H9 (cell line): ENCODE data around the gene KCNH5. TPM values are rescaled to one million over a fixed set of nuclear protein-coding genes. Genes with fewer than 3 reads are reported as not detected.

Source experiments
- DNase-seq: peaks from one replicate; pipeline ENCODE4 v3.0.0-alpha.2; 2017
- H2AFZ ChIP-seq: one replicate; pipeline ENCODE4 v1.6.1; 2013; ENCODE audit warnings: mild to moderate bottlenecking, low read length, control low read depth, moderate library complexity
- H2AK5ac ChIP-seq: 2 replicates; pipeline ENCODE4 v1.6.1; 2013; ENCODE audit warnings: low read length, control low read depth, mixed read lengths; ENCODE audit not compliant: insufficient read length
- H2BK120ac ChIP-seq: one replicate; pipeline ENCODE4 v1.6.1; 2013; ENCODE audit warnings: low read depth, mild to moderate bottlenecking, low read length, control low read depth, inconsistent platforms; ENCODE audit not compliant: poor library complexity, severe bottlenecking
- H2BK12ac ChIP-seq: 2 replicates; pipeline ENCODE4 v1.6.1; 2013; ENCODE audit warnings: low read length, control low read depth, mixed read lengths, low read depth; ENCODE audit not compliant: insufficient read length
- H2BK15ac ChIP-seq: 2 replicates; pipeline ENCODE4 v1.6.1; 2013; ENCODE audit warnings: low read depth, low read length, control low read depth
- H2BK20ac ChIP-seq: one replicate; pipeline ENCODE4 v1.6.1; 2013; ENCODE audit warnings: low read depth, mild to moderate bottlenecking, low read length, control low read depth, inconsistent platforms; ENCODE audit not compliant: poor library complexity, severe bottlenecking
- H2BK5ac ChIP-seq: 2 replicates; pipeline ENCODE4 v1.6.1; 2013; ENCODE audit warnings: low read length, control low read depth, mixed read lengths; ENCODE audit not compliant: insufficient read length
- H3K14ac ChIP-seq: 2 replicates; pipeline ENCODE4 v1.6.1; 2013; ENCODE audit warnings: low read length, control low read depth; ENCODE audit not compliant: insufficient read depth
- H3K18ac ChIP-seq: 2 replicates; pipeline ENCODE4 v1.6.1; 2013; ENCODE audit warnings: low read depth, mild to moderate bottlenecking, mixed read lengths, low read length, control low read depth; ENCODE audit not compliant: insufficient read length
- H3K23ac ChIP-seq: 2 replicates; pipeline ENCODE4 v1.6.1; 2013; ENCODE audit warnings: low read length, control low read depth, mixed read lengths, low read depth; ENCODE audit not compliant: insufficient read length
- H3K23me2 ChIP-seq: 2 replicates; pipeline ENCODE4 v1.6.1; 2013; ENCODE audit warnings: low read depth, mild to moderate bottlenecking, mixed read lengths, low read length, control low read depth; ENCODE audit not compliant: insufficient read length, poor library complexity, severe bottlenecking
- H3K27ac ChIP-seq: 2 replicates; pipeline ENCODE4 v1.5.1; 2013; ENCODE audit warnings: low read length, control low read depth, mixed read lengths, low read depth; ENCODE audit not compliant: insufficient read length
- H3K27me3 ChIP-seq: 2 replicates; pipeline ENCODE4 v1.6.1; 2013; ENCODE audit warnings: low read length, control low read depth, inconsistent platforms; ENCODE audit not compliant: insufficient read depth
- H3K4ac ChIP-seq: 2 replicates; pipeline ENCODE4 v1.6.1; 2013; ENCODE audit warnings: low read depth, mild to moderate bottlenecking, control low read depth, inconsistent platforms, low read length, moderate library complexity
- H3K4me1 ChIP-seq: 2 replicates; pipeline ENCODE4 v1.6.1; 2013; ENCODE audit warnings: low read length, control low read depth, inconsistent platforms; ENCODE audit not compliant: insufficient read depth
- H3K4me2 ChIP-seq: 2 replicates; pipeline ENCODE4 v1.6.1; 2013; ENCODE audit warnings: low read length, control low read depth, mixed read lengths; ENCODE audit not compliant: insufficient read length, insufficient read depth
- H3K56ac ChIP-seq: 2 replicates; pipeline ENCODE4 v1.6.1; 2013; ENCODE audit warnings: low read depth, mild to moderate bottlenecking, mixed read lengths, low read length, control low read depth; ENCODE audit not compliant: insufficient read length
- H3K79me1 ChIP-seq: 2 replicates; pipeline ENCODE4 v1.6.1; 2013; ENCODE audit warnings: low read depth, mild to moderate bottlenecking, moderate library complexity, low read length, control low read depth, inconsistent platforms; ENCODE audit not compliant: insufficient read depth, poor library complexity, severe bottlenecking
- H3K79me2 ChIP-seq: 2 replicates; pipeline ENCODE4 v1.6.1; 2013; ENCODE audit warnings: low read length, control low read depth, inconsistent platforms; ENCODE audit not compliant: insufficient read depth
- H3K9ac ChIP-seq: 2 replicates; pipeline ENCODE4 v1.6.1; 2013; ENCODE audit warnings: low read length, control low read depth, mixed read lengths; ENCODE audit not compliant: insufficient read length; ENCODE audit errors: extremely low read depth
- H3K9me3 ChIP-seq: one replicate; pipeline ENCODE4 v1.6.1; 2013; ENCODE audit warnings: low read depth, low read length, inconsistent platforms; ENCODE audit not compliant: control insufficient read depth
- H3T11ph ChIP-seq: one replicate; pipeline ENCODE4 v1.6.1; 2013; ENCODE audit warnings: mild to moderate bottlenecking, low read length, control low read depth, inconsistent platforms
- H4K20me1 ChIP-seq: one replicate; pipeline ENCODE4 v1.6.1; 2013; ENCODE audit not compliant: control insufficient read depth, insufficient read length, insufficient read depth
- H4K5ac ChIP-seq: 2 replicates; pipeline ENCODE4 v1.6.1; 2013; ENCODE audit warnings: low read depth, mild to moderate bottlenecking, mixed read lengths, low read length, control low read depth; ENCODE audit not compliant: insufficient read length
- H4K8ac ChIP-seq: replicated peaks from 2 replicates; pipeline ENCODE4 v1.6.1; 2013; ENCODE audit warnings: low read length, control low read depth, mixed read lengths, low read depth; ENCODE audit not compliant: insufficient read length
- H4K91ac ChIP-seq: 2 replicates; pipeline ENCODE4 v1.6.1; 2013; ENCODE audit warnings: low read depth, mild to moderate bottlenecking, moderate library complexity, mixed read lengths, low read length, control low read depth; ENCODE audit not compliant: insufficient read length
- H3K27ac Mint-ChIP-seq, 3 experiments: 2 replicates in 2 of 3; 3 replicates in 1 of 3; pipeline ENCODE4 v1.8.0; 2020 to 2021; ENCODE audit warnings: mixed read lengths in 3 of 3, mild to moderate bottlenecking in 1 of 3, moderate library complexity in 1 of 3
- H3K27me3 Mint-ChIP-seq: 2 replicates; pipeline ENCODE4 v1.8.0; 2021; ENCODE audit warnings: low read depth, mild to moderate bottlenecking, moderate library complexity, mixed read lengths
- H3K36me3 Mint-ChIP-seq, 3 experiments: 2 replicates in 2 of 3; 3 replicates in 1 of 3; pipeline ENCODE4 v1.8.0; 2020 to 2021; ENCODE audit warnings: low read depth in 3 of 3, mixed read lengths in 3 of 3; ENCODE audit not compliant: insufficient read depth in 1 of 3
- H3K4me1 Mint-ChIP-seq, 2 experiments: 2 replicates each; pipeline ENCODE4 v1.8.0; 2020; ENCODE audit warnings: mixed read lengths in 2 of 2
- H3K4me3 Mint-ChIP-seq, 2 experiments: 2 replicates in 1 of 2; 3 replicates in 1 of 2; pipeline ENCODE4 v1.8.0; 2020 to 2021; ENCODE audit warnings: mild to moderate bottlenecking in 2 of 2, mixed read lengths in 2 of 2, moderate library complexity in 1 of 2
- H3K9me3 Mint-ChIP-seq, 2 experiments: 2 replicates in 1 of 2; 3 replicates in 1 of 2; pipeline ENCODE4 v1.8.0; 2020; ENCODE audit warnings: mild to moderate bottlenecking in 2 of 2, mixed read lengths in 2 of 2, moderate library complexity in 1 of 2
- WGBS: extraction: QIAGEN DNeasy Blood & Tissue Kit; methylation state at CpG from one replicate; pipeline ENCODE4 v1.1.7; 2013; ENCODE audit warnings: missing lambda C conversion rate, low lambda C conversion rate, mixed read lengths; ENCODE audit not compliant: insufficient read length; ENCODE audit errors: extremely low coverage; 5-methylcytosine and 5-hydroxymethylcytosine counted together
- total RNA-seq: library from RNA; stranded (reverse); gene quantifications from 2 replicates; pipeline ENCODE4 v1.2.1, GENCODE V29; 2021
- TF ChIP-seq, protein P1 (sequence below): fragments of 200-600 bp; sonication (generic); conservative IDR thresholded peaks from 3 replicates; pipeline ENCODE4 v1.8.0; 2021; ENCODE audit warnings: antibody characterized with exemption, mild to moderate bottlenecking

Gene KCNH5
- total RNA-seq, 1 experiment from 2014 or later, result 0.42 TPM

DNA sequence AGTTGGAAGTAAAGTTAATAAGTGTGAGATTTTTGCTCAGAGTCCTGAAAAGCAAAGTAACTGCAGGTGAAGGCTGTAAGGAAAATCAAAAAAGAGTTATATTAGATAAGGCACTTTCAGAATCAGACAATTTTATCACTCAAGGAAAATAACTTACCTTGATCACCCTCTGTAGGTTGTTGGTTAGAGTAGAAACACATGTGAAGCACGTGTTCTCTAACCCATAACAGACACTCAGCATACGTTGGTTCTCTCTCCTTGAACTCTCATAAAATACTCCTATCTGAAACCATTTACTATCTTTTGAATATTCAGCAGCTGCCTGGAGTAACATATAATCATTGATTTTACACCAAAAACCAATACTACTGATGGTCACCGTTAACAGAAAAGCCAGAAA lies 335.5 kb downstream of the KCNH5 start:
- H3K4me2 ChIP-seq, result no peak overlapping the region
- no peak overlapping the region for H3K9ac ChIP-seq
- no peaks in the 10 kb centered on the region; the same call in 1 of the 2 replicates for H3K4me1 ChIP-seq
- H3K23me2 ChIP-seq, result no peaks in the 10 kb centered on the region
- H3K79me1 ChIP-seq, result no peaks in the 10 kb centered on the region
- no peaks in the 10 kb centered on the region for H4K20me1 ChIP-seq
- no peaks in the 10 kb centered on the region for H3K9me3 Mint-ChIP-seq
- H3K27me3 ChIP-seq, result no peaks in the 10 kb centered on the region
- no peak overlapping the region for H3K27ac ChIP-seq
- no peak overlapping the region for H2BK15ac ChIP-seq
- TF ChIP-seq, protein P1, sequence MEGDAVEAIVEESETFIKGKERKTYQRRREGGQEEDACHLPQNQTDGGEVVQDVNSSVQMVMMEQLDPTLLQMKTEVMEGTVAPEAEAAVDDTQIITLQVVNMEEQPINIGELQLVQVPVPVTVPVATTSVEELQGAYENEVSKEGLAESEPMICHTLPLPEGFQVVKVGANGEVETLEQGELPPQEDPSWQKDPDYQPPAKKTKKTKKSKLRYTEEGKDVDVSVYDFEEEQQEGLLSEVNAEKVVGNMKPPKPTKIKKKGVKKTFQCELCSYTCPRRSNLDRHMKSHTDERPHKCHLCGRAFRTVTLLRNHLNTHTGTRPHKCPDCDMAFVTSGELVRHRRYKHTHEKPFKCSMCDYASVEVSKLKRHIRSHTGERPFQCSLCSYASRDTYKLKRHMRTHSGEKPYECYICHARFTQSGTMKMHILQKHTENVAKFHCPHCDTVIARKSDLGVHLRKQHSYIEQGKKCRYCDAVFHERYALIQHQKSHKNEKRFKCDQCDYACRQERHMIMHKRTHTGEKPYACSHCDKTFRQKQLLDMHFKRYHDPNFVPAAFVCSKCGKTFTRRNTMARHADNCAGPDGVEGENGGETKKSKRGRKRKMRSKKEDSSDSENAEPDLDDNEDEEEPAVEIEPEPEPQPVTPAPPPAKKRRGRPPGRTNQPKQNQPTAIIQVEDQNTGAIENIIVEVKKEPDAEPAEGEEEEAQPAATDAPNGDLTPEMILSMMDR, result no peak
- no peak overlapping the region for H2AFZ ChIP-seq
- no peaks in the 10 kb centered on the region for H3K9me3 ChIP-seq
- no peak overlapping the region for H3K4ac ChIP-seq
- H3T11ph ChIP-seq, result no peak overlapping the region
- no peak overlapping the region for H3K27ac Mint-ChIP-seq
- H4K91ac ChIP-seq, result no peak overlapping the region
- peaks cover 6 to 10% of the 10 kb centered on the region in 2 experiments; a peak in 3 of 4 replicates for H3K4me1 Mint-ChIP-seq
- H3K56ac ChIP-seq, result no peak overlapping the region
- H3K79me2 ChIP-seq, result no peaks in the 10 kb centered on the region
- no peak overlapping the region for H3K4me3 Mint-ChIP-seq
- H2BK120ac ChIP-seq, result no peak overlapping the region
- H4K5ac ChIP-seq, result no peak overlapping the region
- H2BK20ac ChIP-seq, result no peak overlapping the region
- no peaks in the 10 kb centered on the region; a peak in 1 of 7 replicates for H3K36me3 Mint-ChIP-seq
- H3K18ac ChIP-seq, result no peak overlapping the region
- H4K8ac ChIP-seq, result no peak overlapping the region
- no peaks in the 10 kb centered on the region for H3K27me3 Mint-ChIP-seq
- H3K14ac ChIP-seq, result no peak overlapping the region
- H2BK12ac ChIP-seq, result no peak overlapping the region
- H2AK5ac ChIP-seq, result no peak overlapping the region
- DNase-seq, result no peak
- no peak overlapping the region for H2BK5ac ChIP-seq
- no CpG with 5 or more reads among the region's 3 CpGs for WGBS
- no peak overlapping the region for H3K23ac ChIP-seq
